Suprapubic skin (tissue), 4 donors: Measurements from ENCODE around the gene LINGO1.

Experiments
- EP300 ChIP-seq: sonication (generic); formaldehyde crosslinking; IDR thresholded peaks from one replicate; pipeline ENCODE4 v1.6.1; 2017; ENCODE audit warnings: antibody characterized with exemption
- POLR2A ChIP-seq, 2 donors: fragments of 450-650 bp; IDR thresholded peaks; one replicate each; pipeline ENCODE4 v1.6.1; 2017; ENCODE audit warnings: antibody characterized with exemption in 2 of 2, mild to moderate bottlenecking in 2 of 2, moderate library complexity in 2 of 2
- POLR2AphosphoS5 ChIP-seq, 3 donors: sonication (generic); formaldehyde crosslinking; IDR thresholded peaks; one replicate each; pipeline ENCODE4 v1.6.1; 2017; ENCODE audit warnings: antibody characterized with exemption in 3 of 3
- TF ChIP-seq, protein P1 (sequence below), 2 donors: fragments of 200-600 bp in 1 of 2; fragments of 450-650 bp in 1 of 2; sonication (generic) in 1 of 2; IDR thresholded peaks; one replicate each; pipeline ENCODE4 v1.5.1; 2016 to 2019; ENCODE audit warnings: antibody characterized with exemption in 2 of 2, mild to moderate bottlenecking in 1 of 2, moderate library complexity in 1 of 2

DNA sequence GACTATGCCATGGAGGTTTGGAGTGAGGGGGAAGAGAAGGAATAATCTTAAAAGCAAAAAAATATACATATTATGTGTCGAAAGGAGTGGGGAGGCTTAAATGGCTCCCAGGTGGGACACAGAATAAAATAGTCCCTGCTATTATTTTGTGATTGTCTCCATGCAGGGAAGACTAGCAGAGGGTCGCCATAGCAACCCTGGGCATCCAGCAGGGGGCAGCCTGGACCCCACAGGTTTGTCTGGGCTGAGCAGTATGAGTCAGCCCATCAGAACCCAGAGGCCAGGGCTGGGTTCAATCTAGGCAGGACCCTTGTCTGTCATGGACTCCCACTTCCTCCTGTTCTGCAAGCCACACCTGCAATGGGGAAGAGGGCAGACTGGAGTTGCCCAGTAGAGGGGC lies 17.6 kb upstream of the LINGO1 start:
- TF ChIP-seq, protein P1, sequence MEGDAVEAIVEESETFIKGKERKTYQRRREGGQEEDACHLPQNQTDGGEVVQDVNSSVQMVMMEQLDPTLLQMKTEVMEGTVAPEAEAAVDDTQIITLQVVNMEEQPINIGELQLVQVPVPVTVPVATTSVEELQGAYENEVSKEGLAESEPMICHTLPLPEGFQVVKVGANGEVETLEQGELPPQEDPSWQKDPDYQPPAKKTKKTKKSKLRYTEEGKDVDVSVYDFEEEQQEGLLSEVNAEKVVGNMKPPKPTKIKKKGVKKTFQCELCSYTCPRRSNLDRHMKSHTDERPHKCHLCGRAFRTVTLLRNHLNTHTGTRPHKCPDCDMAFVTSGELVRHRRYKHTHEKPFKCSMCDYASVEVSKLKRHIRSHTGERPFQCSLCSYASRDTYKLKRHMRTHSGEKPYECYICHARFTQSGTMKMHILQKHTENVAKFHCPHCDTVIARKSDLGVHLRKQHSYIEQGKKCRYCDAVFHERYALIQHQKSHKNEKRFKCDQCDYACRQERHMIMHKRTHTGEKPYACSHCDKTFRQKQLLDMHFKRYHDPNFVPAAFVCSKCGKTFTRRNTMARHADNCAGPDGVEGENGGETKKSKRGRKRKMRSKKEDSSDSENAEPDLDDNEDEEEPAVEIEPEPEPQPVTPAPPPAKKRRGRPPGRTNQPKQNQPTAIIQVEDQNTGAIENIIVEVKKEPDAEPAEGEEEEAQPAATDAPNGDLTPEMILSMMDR (IDR thresholded peaks at IDR 0.05) = no peak
- TF ChIP-seq POLR2A (IDR thresholded peaks at IDR 0.05) = no peak
- no peak for TF ChIP-seq POLR2AphosphoS5 (IDR thresholded peaks at IDR 0.05)
- no peak for TF ChIP-seq EP300
